GM10248 (cell line): ENCODE data around the gene RASA3.
"Not testable (repeated sequence)": the region's sequence is repeated elsewhere in the genome, so short reads cannot be mapped to it uniquely, and the experiment has no call there.

Experiments
- CTCF ChIA-PET: fragments of 300-600 bp; sonication (Branson Sonifier 250); formaldehyde crosslinking; extraction: SDS; loops from one replicate; lab custom pipeline; 2021; ENCODE audit warnings: antibody characterized with exemption; lab: Yijun Ruan, JAX
- POLR2A ChIA-PET: fragments of 350-650 bp; sonication (Branson Sonifier 250); formaldehyde crosslinking; extraction: SDS; loops from one replicate; lab custom pipeline; 2020; ENCODE audit warnings: antibody characterized with exemption; lab: Yijun Ruan, JAX
- DNase-seq: peaks from one replicate; pipeline ENCODE4 v3.0.0; 2012; ENCODE audit errors: extremely low spot score
- CTCF ChIP-seq: IDR thresholded peaks from 2 replicates; pipeline ENCODE4 v1.5.1; 2012; ENCODE audit warnings: mild to moderate bottlenecking, low read depth; ENCODE audit errors: extremely low read depth, missing control alignments, control extremely low read depth

The RASA3 gene

GRCh38 chr13:114103801-114104654 lies 28.4 kb downstream of the RASA3 start:
- TF ChIP-seq CTCF, result no peak
- DNase-seq, result no peak
- ChIA-PET POLR2A (no interaction called here), CTCF (no interaction called here)

- POLR2A ChIA-PET, DNase-seq, CTCF ChIA-PET: not testable (repeated sequence)
Measured at GRCh38 chr13:114103289-114103621, 29.2 kb downstream of the RASA3 start.

GRCh38 chr13:114102521-114103288 lies 29.7 kb downstream of the RASA3 start:
- no peak for DNase-seq
- ChIA-PET POLR2A (no interaction called here), CTCF (no interaction called here)
- no peak for TF ChIP-seq CTCF

- DNase-seq, result no peak
- no peak for TF ChIP-seq CTCF
- ChIA-PET POLR2A (no interaction called here), CTCF (no interaction called here)
Measured at GRCh38 chr13:114102131-114102520, 30.3 kb downstream of the RASA3 start.

GRCh38 chr13:114101358-114102130 lies 30.9 kb downstream of the RASA3 start:
- ChIA-PET CTCF (no interaction called here), POLR2A (no interaction called here)
- TF ChIP-seq CTCF, result no peak
- no peak for DNase-seq

GRCh38 chr13:114100446-114101357 lies 31.7 kb downstream of the RASA3 start:
- TF ChIP-seq CTCF, result no peak
- peak; percentile 69 for DNase-seq
- CTCF ChIA-PET, result no interaction called here
- POLR2A ChIA-PET, result no interaction called here
